Neural crest cell (in vitro differentiated cells): ENCODE measurements around the gene ECSIT. TPM values are rescaled to one million over a fixed set of nuclear protein-coding genes. Genes with fewer than 3 reads are reported as not detected.
"Not testable (repeated sequence)": the region's sequence is repeated elsewhere in the genome, so short reads cannot be mapped to it uniquely, and the experiment has no call there.

Experiments
- DNase-seq: peaks from one replicate; pipeline ENCODE4 v3.0.0; 2021; ENCODE audit warnings: low read depth, mixed read lengths, low spot score
- H3K27ac Mint-ChIP-seq: one replicate; pipeline ENCODE4 v1.8.0; 2021; ENCODE audit warnings: mild to moderate bottlenecking, mixed read lengths; ENCODE audit not compliant: unreplicated experiment
- H3K27me3 Mint-ChIP-seq: 2 replicates; pipeline ENCODE4 v1.8.0; 2021; ENCODE audit warnings: low read depth, mild to moderate bottlenecking, mixed read lengths
- H3K36me3 Mint-ChIP-seq: 2 replicates; pipeline ENCODE4 v1.8.0; 2021; ENCODE audit warnings: low read depth, mild to moderate bottlenecking, mixed read lengths
- H3K4me1 Mint-ChIP-seq: 2 replicates; pipeline ENCODE4 v1.8.0; 2021; ENCODE audit warnings: mixed read lengths
- H3K4me3 Mint-ChIP-seq: one replicate; pipeline ENCODE4 v1.8.0; 2021; ENCODE audit warnings: mild to moderate bottlenecking, mixed read lengths
- H3K9me3 Mint-ChIP-seq: 2 replicates; pipeline ENCODE4 v1.8.0; 2021; ENCODE audit warnings: mixed read lengths
- CTCF ChIP-seq: fragments of 200-600 bp; sonication (generic); conservative IDR thresholded peaks from 2 replicates; pipeline ENCODE4 v1.5.0; 2021; ENCODE audit warnings: antibody characterized with exemption, mild to moderate bottlenecking
- total RNA-seq: library from RNA; stranded (reverse); gene quantifications from 2 replicates; pipeline ENCODE4 v1.2.1, GENCODE V29; 2021

The ECSIT gene
- total RNA-seq, 1 donor from 2014 or later: 49.4 TPM

GRCh38 chr19:11570039-11570462 lies 41.1 kb upstream of the ECSIT start:
- TF ChIP-seq CTCF: no peak
- no peaks in the 10 kb centered on the region for H3K27me3 Mint-ChIP-seq
- H3K27ac Mint-ChIP-seq: no peak overlapping the region
- H3K36me3 Mint-ChIP-seq: no peaks in the 10 kb centered on the region
- no peaks in the 10 kb centered on the region for H3K4me1 Mint-ChIP-seq
- no peaks in the 10 kb centered on the region for H3K9me3 Mint-ChIP-seq
- H3K4me3 Mint-ChIP-seq: no peak overlapping the region
- DNase-seq: no peak

DNA sequence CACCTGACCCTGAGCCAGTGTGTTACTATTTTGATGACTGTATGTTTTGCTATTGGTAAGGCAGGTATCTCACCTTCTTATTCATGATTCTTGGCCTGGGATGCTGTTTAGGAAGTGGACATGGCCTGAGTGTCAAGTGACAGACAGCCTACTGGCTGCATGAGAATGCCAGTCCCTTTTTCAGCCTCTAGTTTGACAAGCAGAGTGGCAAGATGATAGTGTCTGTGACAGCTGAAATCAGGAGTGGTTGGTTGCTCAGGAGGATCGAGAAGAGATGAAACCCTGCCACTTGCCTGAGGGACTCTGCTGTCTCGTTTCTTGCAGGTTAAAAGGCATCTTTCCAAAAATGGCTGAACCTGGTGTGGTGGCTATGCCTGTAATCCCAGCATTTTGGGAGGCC lies 37.2 kb upstream of the ECSIT start:
- DNase-seq: no peak
- H3K36me3 Mint-ChIP-seq: no peaks in the 10 kb centered on the region
- no peak for TF ChIP-seq CTCF
- no peak overlapping the region for H3K4me3 Mint-ChIP-seq
- no peaks in the 10 kb centered on the region for H3K27me3 Mint-ChIP-seq
- H3K4me1 Mint-ChIP-seq: no peaks in the 10 kb centered on the region
- no peaks in the 10 kb centered on the region for H3K9me3 Mint-ChIP-seq
- H3K27ac Mint-ChIP-seq: no peak overlapping the region

DNA sequence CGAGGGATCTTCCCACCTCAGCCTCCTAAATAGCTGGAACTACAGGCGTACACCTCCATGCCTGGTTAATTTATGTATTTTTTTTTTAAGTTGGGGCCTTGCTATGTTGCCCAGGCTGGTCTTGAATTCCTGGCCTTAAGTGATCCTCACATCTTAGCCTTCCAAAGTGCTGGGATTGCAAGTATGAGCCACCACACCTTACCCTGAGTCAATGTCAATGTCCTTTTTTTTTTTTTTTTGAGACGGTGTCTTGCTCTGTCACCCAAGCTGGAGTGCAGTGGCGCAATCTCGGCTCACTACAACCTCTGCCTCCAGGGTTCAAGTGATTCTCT lies 36.7 kb upstream of the ECSIT start:
- not testable (repeated sequence) for H3K27me3 Mint-ChIP-seq, H3K4me1 Mint-ChIP-seq, H3K4me3 Mint-ChIP-seq, H3K27ac Mint-ChIP-seq, H3K9me3 Mint-ChIP-seq, H3K36me3 Mint-ChIP-seq, DNase-seq

DNA sequence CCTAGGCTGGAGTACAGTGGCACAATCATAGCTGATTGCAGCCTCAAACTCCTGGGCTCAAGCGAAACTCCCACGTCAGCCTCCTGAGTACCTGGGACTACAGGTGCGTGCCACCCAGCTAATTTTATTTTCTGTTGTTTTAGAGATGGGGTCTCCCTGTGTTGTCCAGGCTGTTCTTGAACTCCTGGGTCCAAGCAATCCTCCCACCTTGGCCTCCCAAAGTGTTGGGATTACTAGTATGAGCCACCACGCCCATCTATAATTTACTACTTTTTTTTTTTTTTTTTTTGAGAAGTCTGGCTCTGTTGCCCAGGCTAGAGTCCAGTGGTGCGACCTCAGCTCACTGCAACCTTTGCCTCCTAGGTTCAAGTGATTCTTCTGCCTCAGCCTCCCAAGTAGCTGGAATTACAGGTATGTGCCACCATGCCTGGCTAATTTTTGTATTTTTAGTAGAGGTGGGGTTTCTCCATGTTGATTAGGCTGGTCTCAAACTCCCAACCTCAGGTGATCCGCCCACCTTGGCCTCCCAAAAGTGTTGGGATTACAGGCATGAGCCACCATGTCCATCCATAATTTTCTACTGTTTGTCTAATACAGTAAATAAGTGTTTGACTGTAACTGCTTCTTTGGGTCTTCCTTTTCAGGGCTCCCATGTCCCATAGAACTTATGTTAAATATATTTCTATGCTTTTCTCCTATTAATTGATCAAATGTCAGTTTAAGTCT lies 35.3 kb upstream of the ECSIT start:
- not testable (repeated sequence) for DNase-seq, H3K36me3 Mint-ChIP-seq

GRCh38 chr19:11563532-11563931 lies 34.6 kb upstream of the ECSIT start:
- no peaks in the 10 kb centered on the region for H3K27me3 Mint-ChIP-seq
- DNase-seq: no peak
- no peaks in the 10 kb centered on the region for H3K36me3 Mint-ChIP-seq
- H3K4me3 Mint-ChIP-seq: no peak overlapping the region
- H3K4me1 Mint-ChIP-seq: peaks cover 14% of the 10 kb centered on the region
- TF ChIP-seq CTCF: no peak
- no peak overlapping the region for H3K27ac Mint-ChIP-seq
- no peaks in the 10 kb centered on the region for H3K9me3 Mint-ChIP-seq

More for the DNA sequence above, 35.3 kb upstream of the ECSIT start:
- not testable (repeated sequence) for H3K27me3 Mint-ChIP-seq, H3K9me3 Mint-ChIP-seq, H3K27ac Mint-ChIP-seq, H3K4me3 Mint-ChIP-seq
- peaks cover 10% of the 10 kb centered on the region for H3K4me1 Mint-ChIP-seq

- Mint-ChIP-seq H3K27ac (no peak overlapping the region), H3K9me3 (no peaks in the 10 kb centered on the region), H3K36me3 (peaks cover 2% of the 10 kb centered on the region), H3K27me3 (no peaks in the 10 kb centered on the region), H3K4me1 (peaks cover 28% of the 10 kb centered on the region), H3K4me3 (peak overlapping the region; percentile 90)
- peak; percentile 72 for TF ChIP-seq CTCF
- peak; percentile 52 for DNase-seq
These were observed 31.6 kb upstream of the ECSIT start for GRCh38 chr19:11560404-11561051.
